Adrenal gland (tissue), 12 donors: ENCODE measurements around the gene HOXD8. TPM values are rescaled to one million over a fixed set of nuclear protein-coding genes. Genes with fewer than 3 reads are reported as not detected.

Experiments used
- DNase-seq, 7 donors: peaks; one replicate each; pipeline ENCODE4 v3.0.0-alpha.2; 2019 to 2020
- H3K27ac ChIP-seq, 5 donors: fragments of 200-600 bp; sonication (generic) in 4 of 5; 1 replicate in 3 of 5; 2 replicates in 2 of 5; pipeline versions ENCODE4 v1.5.1 to v1.8.0; 2016 to 2020; ENCODE audit warnings: mild to moderate bottlenecking in 1 of 5
- H3K27me3 ChIP-seq: fragments of 200-600 bp; 2 replicates; pipeline ENCODE4 v1.8.0; 2021
- H3K36me3 ChIP-seq, 2 donors: fragments of 200-600 bp; replicated peaks in 1 of 2; 1 replicate in 1 of 2; 2 replicates in 1 of 2; pipeline versions ENCODE4 v1.5.1 to v1.8.0; 2018 to 2022
- H3K4me1 ChIP-seq, 2 donors: fragments of 200-600 bp; replicated peaks in 1 of 2; 1 replicate in 1 of 2; 2 replicates in 1 of 2; pipeline versions ENCODE4 v1.5.1 to v1.8.0; 2018 to 2021
- H3K4me3 ChIP-seq, 4 donors: fragments of 200-600 bp; sonication (generic) in 3 of 4; one replicate each; pipeline ENCODE4 v1.5.1; 2016 to 2018
- H3K9me3 ChIP-seq, 3 donors: fragments of 200-600 bp; sonication (generic) in 1 of 3; replicated peaks in 1 of 3; 1 replicate in 2 of 3; 2 replicates in 1 of 3; pipeline versions ENCODE4 v1.5.1 to v1.8.0; 2016 to 2021
- POLR2A ChIP-seq, 2 donors: fragments of 450-650 bp; IDR thresholded peaks; one replicate each; pipeline ENCODE4 v1.6.1; 2017; ENCODE audit warnings: antibody characterized with exemption in 2 of 2, mild to moderate bottlenecking in 2 of 2, moderate library complexity in 1 of 2
- WGBS, 4 donors: extraction: QIAGEN DNeasy Blood & Tissue Kit in 2 of 4; methylation state at CpG; one replicate each; pipeline versions ENCODE4 v1.1.5 to v1.1.7; 2013 to 2017; 5-methylcytosine and 5-hydroxymethylcytosine counted together
- intact Hi-C, 2 donors: fragments of 100-400 bp; cut with DNase I; formaldehyde crosslinking; loops; one replicate each; pipeline versions ENCODE4 v1.14.1 to v1.15.0; 2022 to 2023
- polyA plus RNA-seq, 3 donors: library from polyadenylated mRNA; stranded (reverse); fragments of 200-250 nt in 2 of 3; fragments of 350-450 nt in 1 of 3; fragmentation: Illumina TruSeq in 1 of 3; extraction: RNeasy Lipid Tissue Mini Kit (QIAGEN cat#74804) in 1 of 3; gene quantifications; one replicate each; pipeline ENCODE4 v1.2.3, GENCODE V29; 2013 to 2014
- total RNA-seq, 9 donors: library from RNA; depleted of rRNA in 4 of 9; stranded (reverse); fragments of >200 nt in 4 of 9; fragments of 120-200 nt in 1 of 9; fragmentation: NEBNext Ultra II Directional in 1 of 9; extraction: Animal tissue kit (Norgen Biotek cat#: 25700) in 1 of 9; gene quantifications; one replicate each; pipeline versions ENCODE4 v1.1.0 to v1.2.4, GENCODE V29; 2013 to 2023
- TF ChIP-seq, protein P1 (sequence below), 6 experiments: fragments of 450-650 bp in 4 of 6; fragments of 200-600 bp in 2 of 6; sonication (generic) in 1 of 6; IDR thresholded peaks; 1 replicate in 5 of 6; 2 replicates in 1 of 6; pipeline versions ENCODE4 v1.5.1 to v1.8.0; 2016 to 2021; ENCODE audit warnings: antibody characterized with exemption in 6 of 6, mild to moderate bottlenecking in 2 of 6, moderate library complexity in 1 of 6
- donor health status: healthy with polysubstance abuse.
- donor health status: Bipolar disorder and iron deficiency.
- donor health status: DM: yes; HTN: yes; CAD: no.
- donor health status: DM: no; HTN: no; CAD: no.
- donor health status: DM: no; HTN: no; CAD: no.
- donor health status: DM: yes; HTN: yes; CAD: no.

The HOXD8 gene
- total and polyA plus RNA-seq, 12 donors, result 11.3 to 46.2 (median 33.3) TPM

DNA sequence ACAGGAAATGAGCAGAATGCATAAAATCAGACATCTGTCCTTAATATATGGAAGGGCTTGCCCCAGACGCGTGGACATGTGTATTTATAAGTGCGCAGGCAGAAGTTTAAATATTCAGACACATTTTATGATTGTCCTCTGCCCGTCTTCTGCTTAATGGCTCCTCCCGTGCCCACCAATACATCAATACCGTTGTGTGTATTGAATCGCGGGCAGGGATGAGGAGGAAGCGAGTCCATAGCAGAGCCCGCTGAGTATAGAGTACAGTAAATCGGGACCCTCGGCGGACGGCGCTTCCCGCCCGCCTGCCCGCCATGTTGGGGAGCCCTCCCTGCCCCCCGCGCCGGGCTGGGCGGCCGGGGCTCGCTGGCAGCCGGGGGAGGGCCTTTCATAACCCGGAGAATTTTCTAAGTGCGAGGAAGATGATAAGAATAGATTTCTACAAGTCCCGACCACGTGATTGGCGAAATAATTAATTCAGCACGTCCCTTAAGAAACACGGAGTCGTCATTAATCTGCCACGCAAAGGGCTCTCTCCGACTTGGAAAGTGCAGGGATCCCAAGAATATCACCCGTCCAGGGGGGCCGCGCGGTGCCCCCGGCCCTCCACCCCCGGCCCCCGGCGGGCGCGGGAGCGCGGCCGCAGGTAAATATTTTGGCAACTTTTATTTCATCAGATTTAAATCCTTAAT is 27.4 kb downstream of the HOXD8 start, which contains the start of gene HOXD3:
Gene HOXD3 (plus strand): TSS at position 501 of the 692 bp plus-strand sequence. CDS start 11,808 bp downstream, outside the sequence.
- H3K27me3 ChIP-seq, result no peaks in the 10 kb centered on the region
- H3K4me3 ChIP-seq, result no peak within 1 kb of the TSS
- no peaks in the 10 kb centered on the region for H3K9me3 ChIP-seq
- no peak for TF ChIP-seq POLR2A (IDR thresholded peaks at IDR 0.05)
- TF ChIP-seq, protein P1, sequence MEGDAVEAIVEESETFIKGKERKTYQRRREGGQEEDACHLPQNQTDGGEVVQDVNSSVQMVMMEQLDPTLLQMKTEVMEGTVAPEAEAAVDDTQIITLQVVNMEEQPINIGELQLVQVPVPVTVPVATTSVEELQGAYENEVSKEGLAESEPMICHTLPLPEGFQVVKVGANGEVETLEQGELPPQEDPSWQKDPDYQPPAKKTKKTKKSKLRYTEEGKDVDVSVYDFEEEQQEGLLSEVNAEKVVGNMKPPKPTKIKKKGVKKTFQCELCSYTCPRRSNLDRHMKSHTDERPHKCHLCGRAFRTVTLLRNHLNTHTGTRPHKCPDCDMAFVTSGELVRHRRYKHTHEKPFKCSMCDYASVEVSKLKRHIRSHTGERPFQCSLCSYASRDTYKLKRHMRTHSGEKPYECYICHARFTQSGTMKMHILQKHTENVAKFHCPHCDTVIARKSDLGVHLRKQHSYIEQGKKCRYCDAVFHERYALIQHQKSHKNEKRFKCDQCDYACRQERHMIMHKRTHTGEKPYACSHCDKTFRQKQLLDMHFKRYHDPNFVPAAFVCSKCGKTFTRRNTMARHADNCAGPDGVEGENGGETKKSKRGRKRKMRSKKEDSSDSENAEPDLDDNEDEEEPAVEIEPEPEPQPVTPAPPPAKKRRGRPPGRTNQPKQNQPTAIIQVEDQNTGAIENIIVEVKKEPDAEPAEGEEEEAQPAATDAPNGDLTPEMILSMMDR (IDR thresholded peaks at IDR 0.05), result no peak
- H3K27ac ChIP-seq, result no peak within 1 kb of the TSS
- intact Hi-C loops, result no loop called here
- no peaks in the 10 kb centered on the region for H3K4me1 ChIP-seq
- DNase-seq, result no peak
- 44 to 66% (median 51%) methylated on average over 47 to 48 of the region's 48 CpGs for WGBS, 4 donors
- peaks cover 0 to 30% of the 10 kb centered on the region in 2 donors for H3K36me3 ChIP-seq

GRCh38 chr2:176157499-176158185 is 28.1 kb downstream of the HOXD8 start:
- Histone ChIP-seq H3K4me3 (no peak overlapping the region), H3K4me1 (no peaks in the 10 kb centered on the region), H3K36me3 (peaks cover 0 to 30% of the 10 kb centered on the region in 2 donors), H3K27me3 (no peaks in the 10 kb centered on the region), H3K27ac (no peak overlapping the region), H3K9me3 (no peaks in the 10 kb centered on the region)
- 58 to 66% (median 61%) methylated on average over 43 of the region's 43 CpGs for WGBS, 4 donors
- intact Hi-C loops, result no loop called here
- peak in 2 of 7 donors; percentile 20 to 55 for DNase-seq
- TF ChIP-seq, protein P1 (IDR thresholded peaks at IDR 0.05), result no peak
- no peak for TF ChIP-seq POLR2A (IDR thresholded peaks at IDR 0.05)

DNA sequence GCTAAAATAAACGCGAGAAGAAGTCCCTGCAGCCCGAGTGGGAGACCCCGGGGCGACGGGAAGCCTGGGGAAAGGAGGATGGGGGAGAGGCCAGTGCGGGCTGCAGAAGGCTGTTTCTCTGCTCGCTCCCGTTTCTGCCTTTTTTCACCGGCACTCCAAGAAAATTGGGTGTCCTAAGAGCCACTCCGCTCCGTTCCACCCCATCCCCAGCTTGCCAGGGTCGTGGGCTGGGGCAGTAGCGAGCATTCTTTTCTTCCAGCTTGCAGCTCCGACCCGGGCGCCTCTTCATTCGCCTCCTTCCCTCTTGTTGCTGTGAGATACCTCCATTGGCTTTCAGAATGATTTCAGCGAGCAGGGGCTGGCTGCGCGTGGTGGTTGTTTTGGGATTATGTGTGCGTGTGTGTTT is 28.7 kb downstream of the HOXD8 start:
- Histone ChIP-seq H3K27me3 (no peaks in the 10 kb centered on the region), H3K36me3 (peaks cover 0 to 25% of the 10 kb centered on the region in 2 donors), H3K4me1 (no peaks in the 10 kb centered on the region), H3K9me3 (no peaks in the 10 kb centered on the region), H3K4me3 (no peak overlapping the region), H3K27ac (no peak overlapping the region)
- intact Hi-C loops, result no loop called here
- no peak for TF ChIP-seq POLR2A (IDR thresholded peaks at IDR 0.05)
- TF ChIP-seq, protein P1 (IDR thresholded peaks at IDR 0.05), result no peak
- DNase-seq, result peak in 1 of 7 donors; percentile 49
- 68 to 84% (median 75%) methylated on average over 22 of the region's 22 CpGs for WGBS, 4 donors

GRCh38 chr2:176158855-176159662 is 29.6 kb downstream of the HOXD8 start:
- no peak overlapping the region for H3K27ac ChIP-seq
- no peaks in the 10 kb centered on the region for H3K9me3 ChIP-seq
- no peaks in the 10 kb centered on the region for H3K27me3 ChIP-seq
- peak in 1 of 7 donors; percentile 50 for DNase-seq
- intact Hi-C loops, result no loop called here
- TF ChIP-seq POLR2A (IDR thresholded peaks at IDR 0.05), result no peak
- TF ChIP-seq, protein P1 (IDR thresholded peaks at IDR 0.05), result no peak
- H3K4me3 ChIP-seq, result no peak overlapping the region
- peaks cover 0 to 16% of the 10 kb centered on the region in 2 donors for H3K36me3 ChIP-seq
- WGBS, 4 donors, result 68 to 82% (median 71%) methylated on average over 12 to 39 of the region's 39 CpGs
- H3K4me1 ChIP-seq, result no peaks in the 10 kb centered on the region
